HCT116 (cell line): ENCODE measurements around the gene ADARB1.

Experiments used
- EZH2 ChIP-seq: fragments of 200-600 bp; sonication (generic); IDR thresholded peaks from 2 replicates; pipeline ENCODE4 v1.6.1; 2017; ENCODE audit warnings: antibody characterized with exemption, mixed run types
- EZH2phosphoT487 ChIP-seq: fragments of 200-600 bp; IDR thresholded peaks from 2 replicates; pipeline ENCODE4 v1.6.1; 2018; ENCODE audit warnings: antibody characterized with exemption, borderline replicate concordance
- JUND ChIP-seq: IDR thresholded peaks from 2 replicates; pipeline ENCODE4 v1.6.1; 2012
- POLR2A ChIP-seq: IDR thresholded peaks from 2 replicates; pipeline ENCODE4 v1.7.0; 2011; ENCODE audit warnings: borderline replicate concordance; ENCODE audit not compliant: insufficient read depth, insufficient read length; ENCODE audit errors: extremely low read depth
- POLR2AphosphoS5 ChIP-seq: IDR thresholded peaks from 2 replicates; pipeline ENCODE4 v1.6.1; 2011; ENCODE audit warnings: mild to moderate bottlenecking, low read depth, low read length, moderate library complexity
- RAD21 ChIP-seq: IDR thresholded peaks from 2 replicates; pipeline ENCODE4 v1.6.1; 2012; ENCODE audit warnings: low read depth, mild to moderate bottlenecking
- SIN3A ChIP-seq: IDR thresholded peaks from 2 replicates; pipeline ENCODE4 v1.6.1; 2012; ENCODE audit warnings: low read depth
- TCF7L2 ChIP-seq: IDR thresholded peaks from 2 replicates; pipeline ENCODE4 v1.7.0; 2011; ENCODE audit warnings: borderline replicate concordance, inconsistent platforms; ENCODE audit not compliant: insufficient read depth, insufficient read length; ENCODE audit errors: extremely low read depth
- YY1 ChIP-seq: IDR thresholded peaks from 2 replicates; pipeline ENCODE4 v1.6.1; 2011; ENCODE audit warnings: low read length, low read depth, moderate library complexity, mild to moderate bottlenecking; ENCODE audit not compliant: insufficient replicate concordance; ENCODE audit errors: extremely low read depth
- TF ChIP-seq, protein P1 (sequence below), 3 experiments: fragments of 200-600 bp in 1 of 3; sonication (generic) in 1 of 3; IDR thresholded peaks in 2 of 3; conservative IDR thresholded peaks in 1 of 3; 2 replicates each; pipeline ENCODE4 v1.5.1; 2012 to 2017; ENCODE audit warnings: low read depth in 2 of 3, low read length in 2 of 3, antibody characterized with exemption in 1 of 3, borderline replicate concordance in 1 of 3, control low read depth in 1 of 3, mild to moderate bottlenecking in 1 of 3, mixed read lengths in 1 of 3, mixed run types in 1 of 3, moderate library complexity in 1 of 3; ENCODE audit not compliant: insufficient read depth in 1 of 3
- TF ChIP-seq, protein P2 (sequence below): IDR thresholded peaks from 2 replicates; pipeline ENCODE4 v1.6.1; 2012
- TF ChIP-seq, protein P3 (sequence below): IDR thresholded peaks from 2 replicates; pipeline ENCODE4 v1.6.1; 2012; ENCODE audit warnings: low read depth
- TF ChIP-seq, protein P4 (sequence below): IDR thresholded peaks from 2 replicates; pipeline ENCODE4 v1.6.1; 2011; ENCODE audit warnings: mild to moderate bottlenecking, low read length, moderate library complexity; ENCODE audit not compliant: insufficient replicate concordance; ENCODE audit errors: extremely low read depth

DNA sequence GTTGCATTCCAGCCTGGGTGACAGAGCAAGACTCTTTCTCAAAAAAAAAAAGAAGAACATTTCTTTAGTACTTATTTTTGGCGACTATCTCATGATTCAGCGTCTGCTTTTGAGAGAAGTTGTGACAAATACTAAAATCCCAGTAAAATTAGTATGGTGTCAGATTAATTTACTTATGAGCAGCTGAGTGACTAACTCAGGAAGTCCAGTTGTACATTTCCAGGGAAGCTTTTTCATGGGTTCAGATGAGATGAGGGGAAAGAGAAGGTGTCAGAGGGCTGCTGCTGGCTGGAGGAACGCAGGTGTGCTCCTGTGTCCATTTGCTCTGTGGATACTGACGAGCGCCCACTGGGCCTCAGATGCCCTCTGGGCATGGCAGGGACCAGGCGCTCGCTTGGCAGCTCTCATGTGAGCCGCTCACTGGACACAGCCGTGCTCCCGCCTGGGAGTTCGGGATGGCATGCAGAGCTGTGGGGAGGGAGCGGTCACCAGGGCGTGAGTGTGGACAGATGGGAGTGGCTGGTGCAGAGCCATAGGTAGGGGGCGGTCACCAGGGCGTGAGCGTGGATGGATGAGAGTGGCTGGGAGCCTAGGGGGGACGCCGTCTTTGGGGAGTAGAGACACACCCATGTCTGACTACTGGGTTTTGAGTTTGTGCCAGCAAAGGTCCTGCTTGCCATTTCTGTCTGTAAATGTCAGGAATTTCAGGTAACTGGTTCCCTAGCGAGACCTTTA is 55.0 kb downstream of the ADARB1 start:
- TF ChIP-seq, protein P1, sequence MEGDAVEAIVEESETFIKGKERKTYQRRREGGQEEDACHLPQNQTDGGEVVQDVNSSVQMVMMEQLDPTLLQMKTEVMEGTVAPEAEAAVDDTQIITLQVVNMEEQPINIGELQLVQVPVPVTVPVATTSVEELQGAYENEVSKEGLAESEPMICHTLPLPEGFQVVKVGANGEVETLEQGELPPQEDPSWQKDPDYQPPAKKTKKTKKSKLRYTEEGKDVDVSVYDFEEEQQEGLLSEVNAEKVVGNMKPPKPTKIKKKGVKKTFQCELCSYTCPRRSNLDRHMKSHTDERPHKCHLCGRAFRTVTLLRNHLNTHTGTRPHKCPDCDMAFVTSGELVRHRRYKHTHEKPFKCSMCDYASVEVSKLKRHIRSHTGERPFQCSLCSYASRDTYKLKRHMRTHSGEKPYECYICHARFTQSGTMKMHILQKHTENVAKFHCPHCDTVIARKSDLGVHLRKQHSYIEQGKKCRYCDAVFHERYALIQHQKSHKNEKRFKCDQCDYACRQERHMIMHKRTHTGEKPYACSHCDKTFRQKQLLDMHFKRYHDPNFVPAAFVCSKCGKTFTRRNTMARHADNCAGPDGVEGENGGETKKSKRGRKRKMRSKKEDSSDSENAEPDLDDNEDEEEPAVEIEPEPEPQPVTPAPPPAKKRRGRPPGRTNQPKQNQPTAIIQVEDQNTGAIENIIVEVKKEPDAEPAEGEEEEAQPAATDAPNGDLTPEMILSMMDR (IDR thresholded peaks at IDR 0.05 in 2 of 3, conservative IDR thresholded peaks at IDR 0.05 in 1 of 3; ENCODE audit: borderline replicate concordance in 1 of 3, insufficient read depth in 1 of 3, low read depth in 2 of 3, low read length in 2 of 3): no peak
- TF ChIP-seq RAD21 (no peak), POLR2A (no peak), TCF7L2 (no peak), EZH2 (no peak), POLR2AphosphoS5 (no peak), SIN3A (no peak), EZH2phosphoT487 (no peak), JUND (no peak), YY1 (no peak)
- TF ChIP-seq, protein P2, sequence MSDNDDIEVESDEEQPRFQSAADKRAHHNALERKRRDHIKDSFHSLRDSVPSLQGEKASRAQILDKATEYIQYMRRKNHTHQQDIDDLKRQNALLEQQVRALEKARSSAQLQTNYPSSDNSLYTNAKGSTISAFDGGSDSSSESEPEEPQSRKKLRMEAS: no peak
- TF ChIP-seq, protein P3, sequence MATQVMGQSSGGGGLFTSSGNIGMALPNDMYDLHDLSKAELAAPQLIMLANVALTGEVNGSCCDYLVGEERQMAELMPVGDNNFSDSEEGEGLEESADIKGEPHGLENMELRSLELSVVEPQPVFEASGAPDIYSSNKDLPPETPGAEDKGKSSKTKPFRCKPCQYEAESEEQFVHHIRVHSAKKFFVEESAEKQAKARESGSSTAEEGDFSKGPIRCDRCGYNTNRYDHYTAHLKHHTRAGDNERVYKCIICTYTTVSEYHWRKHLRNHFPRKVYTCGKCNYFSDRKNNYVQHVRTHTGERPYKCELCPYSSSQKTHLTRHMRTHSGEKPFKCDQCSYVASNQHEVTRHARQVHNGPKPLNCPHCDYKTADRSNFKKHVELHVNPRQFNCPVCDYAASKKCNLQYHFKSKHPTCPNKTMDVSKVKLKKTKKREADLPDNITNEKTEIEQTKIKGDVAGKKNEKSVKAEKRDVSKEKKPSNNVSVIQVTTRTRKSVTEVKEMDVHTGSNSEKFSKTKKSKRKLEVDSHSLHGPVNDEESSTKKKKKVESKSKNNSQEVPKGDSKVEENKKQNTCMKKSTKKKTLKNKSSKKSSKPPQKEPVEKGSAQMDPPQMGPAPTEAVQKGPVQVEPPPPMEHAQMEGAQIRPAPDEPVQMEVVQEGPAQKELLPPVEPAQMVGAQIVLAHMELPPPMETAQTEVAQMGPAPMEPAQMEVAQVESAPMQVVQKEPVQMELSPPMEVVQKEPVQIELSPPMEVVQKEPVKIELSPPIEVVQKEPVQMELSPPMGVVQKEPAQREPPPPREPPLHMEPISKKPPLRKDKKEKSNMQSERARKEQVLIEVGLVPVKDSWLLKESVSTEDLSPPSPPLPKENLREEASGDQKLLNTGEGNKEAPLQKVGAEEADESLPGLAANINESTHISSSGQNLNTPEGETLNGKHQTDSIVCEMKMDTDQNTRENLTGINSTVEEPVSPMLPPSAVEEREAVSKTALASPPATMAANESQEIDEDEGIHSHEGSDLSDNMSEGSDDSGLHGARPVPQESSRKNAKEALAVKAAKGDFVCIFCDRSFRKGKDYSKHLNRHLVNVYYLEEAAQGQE: no peak
- TF ChIP-seq, protein P4, sequence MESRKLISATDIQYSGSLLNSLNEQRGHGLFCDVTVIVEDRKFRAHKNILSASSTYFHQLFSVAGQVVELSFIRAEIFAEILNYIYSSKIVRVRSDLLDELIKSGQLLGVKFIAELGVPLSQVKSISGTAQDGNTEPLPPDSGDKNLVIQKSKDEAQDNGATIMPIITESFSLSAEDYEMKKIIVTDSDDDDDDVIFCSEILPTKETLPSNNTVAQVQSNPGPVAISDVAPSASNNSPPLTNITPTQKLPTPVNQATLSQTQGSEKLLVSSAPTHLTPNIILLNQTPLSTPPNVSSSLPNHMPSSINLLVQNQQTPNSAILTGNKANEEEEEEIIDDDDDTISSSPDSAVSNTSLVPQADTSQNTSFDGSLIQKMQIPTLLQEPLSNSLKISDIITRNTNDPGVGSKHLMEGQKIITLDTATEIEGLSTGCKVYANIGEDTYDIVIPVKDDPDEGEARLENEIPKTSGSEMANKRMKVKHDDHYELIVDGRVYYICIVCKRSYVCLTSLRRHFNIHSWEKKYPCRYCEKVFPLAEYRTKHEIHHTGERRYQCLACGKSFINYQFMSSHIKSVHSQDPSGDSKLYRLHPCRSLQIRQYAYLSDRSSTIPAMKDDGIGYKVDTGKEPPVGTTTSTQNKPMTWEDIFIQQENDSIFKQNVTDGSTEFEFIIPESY: no peak
